Activated CD4-positive, alpha-beta T cell treated with anti-CD3 and anti-CD28 coated beads, Interleukin-2, amount 10 ng/mL, durations not matched to agents 7 days and 5 days (primary cell): ENCODE measurements around the gene CGRRF1. TPM values are rescaled to one million over a fixed set of nuclear protein-coding genes. Genes with fewer than 3 reads are reported as not detected.
A peak's percentile ranks its signal among the peaks of the same experiment; 100 is the strongest.

Source experiments
- CTCF ChIA-PET: fragments of 350-600 bp; sonication (Branson Sonifier 250); formaldehyde crosslinking; loops from one replicate; lab custom pipeline; 2021; ENCODE audit warnings: antibody characterized with exemption; lab: Charles Lee
- POLR2A ChIA-PET: fragments of 350-600 bp; sonication (Branson Sonifier 250); formaldehyde crosslinking; loops from one replicate; lab custom pipeline; 2021; ENCODE audit warnings: antibody characterized with exemption; lab: Charles Lee
- DNase-seq: peaks from one replicate; pipeline ENCODE4 v3.0.0-alpha.2; 2020
- H3K27ac Mint-ChIP-seq: one replicate; pipeline ENCODE4 v1.8.0; 2021; ENCODE audit warnings: mild to moderate bottlenecking, moderate library complexity, mixed read lengths
- H3K27me3 Mint-ChIP-seq: one replicate; pipeline ENCODE4 v1.8.0; 2021; ENCODE audit warnings: mixed read lengths
- H3K36me3 Mint-ChIP-seq: one replicate; pipeline ENCODE4 v1.8.0; 2021; ENCODE audit warnings: low read depth, mixed read lengths
- H3K4me1 Mint-ChIP-seq: one replicate; pipeline ENCODE4 v1.8.0; 2021; ENCODE audit warnings: mixed read lengths
- H3K4me3 Mint-ChIP-seq: one replicate; pipeline ENCODE4 v1.8.0; 2021; ENCODE audit warnings: mild to moderate bottlenecking, moderate library complexity, mixed read lengths
- H3K9me3 Mint-ChIP-seq: one replicate; pipeline ENCODE4 v1.8.0; 2021; ENCODE audit warnings: mixed read lengths
- total RNA-seq, 2 experiments: library from RNA; stranded (reverse); gene quantifications; one replicate each; pipeline ENCODE4 v1.2.3, GENCODE V29; 2021

CGRRF1 gene
- total RNA-seq, 2 experiments from 2014 or later: 9.6 to 9.7 TPM

DNA sequence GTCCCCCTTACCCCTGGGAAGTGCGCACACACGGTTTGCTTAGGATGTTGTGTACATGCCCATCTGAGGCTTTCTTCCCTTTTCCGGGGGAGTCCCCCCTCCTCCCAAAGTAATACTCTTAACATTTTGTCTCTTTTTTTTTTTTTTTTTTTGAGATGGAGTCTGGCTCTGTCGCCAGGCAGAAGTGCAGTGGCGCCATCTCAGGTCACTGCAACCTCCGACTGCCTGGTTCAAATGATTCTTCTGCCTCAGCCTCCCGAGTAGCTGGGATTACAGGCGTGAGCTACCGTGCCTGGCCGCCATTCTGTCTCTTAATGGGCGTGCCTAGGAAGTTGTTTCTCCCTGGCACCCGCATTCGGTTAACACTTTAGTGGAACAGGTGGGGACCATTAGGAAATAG, 16.4 kb upstream of the CGRRF1 start:
- no peaks in the 10 kb centered on the region for H3K9me3 Mint-ChIP-seq
- peaks cover 4% of the 10 kb centered on the region for H3K27me3 Mint-ChIP-seq
- no peak overlapping the region for H3K27ac Mint-ChIP-seq
- no peak overlapping the region for H3K4me3 Mint-ChIP-seq
- no peaks in the 10 kb centered on the region for H3K36me3 Mint-ChIP-seq
- CTCF ChIA-PET: no interaction called here
- POLR2A ChIA-PET: no interaction called here
- DNase-seq: no peak
- H3K4me1 Mint-ChIP-seq: peaks cover 20% of the 10 kb centered on the region

DNA sequence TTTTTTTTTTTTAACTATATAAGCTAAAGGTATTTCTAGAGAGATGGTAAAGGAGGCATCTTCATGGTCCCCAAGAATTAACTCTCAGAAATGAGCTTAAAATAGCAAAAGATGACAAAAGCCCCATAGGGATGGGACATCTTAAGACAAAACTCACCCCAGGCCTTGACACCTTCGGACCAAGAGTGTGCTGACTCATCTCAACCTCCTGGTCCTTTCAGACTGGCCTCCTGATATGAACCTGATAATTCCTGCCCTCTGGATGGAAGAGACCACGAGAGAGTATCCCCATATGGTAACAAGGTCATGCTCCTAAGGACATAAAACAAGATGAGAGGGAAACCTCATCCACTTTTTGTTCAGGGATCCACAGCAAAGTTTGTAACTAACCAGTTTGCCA, 12.5 kb upstream of the CGRRF1 start:
- Mint-ChIP-seq H3K27ac (no peak overlapping the region), H3K4me1 (peaks cover 2% of the 10 kb centered on the region), H3K4me3 (no peak overlapping the region), H3K9me3 (no peaks in the 10 kb centered on the region), H3K36me3 (no peaks in the 10 kb centered on the region), H3K27me3 (peaks cover 21% of the 10 kb centered on the region)
- CTCF ChIA-PET: interaction anchor here (1.2 kb wide), 1 partner anchor 13 kb away, joined by 3 read pairs; the partner anchor contains the start of gene CGRRF1
- no peak for DNase-seq
- POLR2A ChIA-PET: no interaction called here

DNA sequence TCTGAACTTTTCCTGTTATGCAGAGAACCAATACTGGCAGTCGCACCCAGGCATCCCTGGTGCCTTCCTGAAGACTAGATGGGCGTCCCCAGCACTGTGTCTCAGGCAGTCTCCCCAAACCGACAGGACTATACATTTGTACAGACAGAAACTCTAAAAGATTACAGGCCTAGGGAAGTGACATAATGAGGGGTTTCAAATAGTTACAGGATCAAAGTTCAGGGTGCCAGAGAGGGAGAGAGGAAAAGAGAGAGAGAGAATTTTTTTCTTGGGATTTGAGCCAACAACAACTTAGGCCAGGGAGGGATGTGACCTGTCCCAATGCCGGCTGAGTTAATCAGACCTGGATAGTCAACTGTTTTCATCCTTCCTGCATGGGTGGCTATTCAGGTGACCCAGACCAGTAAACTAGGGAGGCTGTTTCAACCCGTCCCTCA, 11.6 kb upstream of the CGRRF1 start:
- peaks cover 2% of the 10 kb centered on the region for H3K4me1 Mint-ChIP-seq
- no peak overlapping the region for H3K4me3 Mint-ChIP-seq
- CTCF ChIA-PET: interaction anchor here (1.7 kb wide), 1 partner anchor 9 kb away, joined by 5 read pairs; no protein-coding TSS in a partner anchor
- H3K36me3 Mint-ChIP-seq: no peaks in the 10 kb centered on the region
- DNase-seq: no peak
- no peaks in the 10 kb centered on the region for H3K9me3 Mint-ChIP-seq
- peaks cover 22% of the 10 kb centered on the region for H3K27me3 Mint-ChIP-seq
- POLR2A ChIA-PET: no interaction called here
- H3K27ac Mint-ChIP-seq: no peak overlapping the region

DNA sequence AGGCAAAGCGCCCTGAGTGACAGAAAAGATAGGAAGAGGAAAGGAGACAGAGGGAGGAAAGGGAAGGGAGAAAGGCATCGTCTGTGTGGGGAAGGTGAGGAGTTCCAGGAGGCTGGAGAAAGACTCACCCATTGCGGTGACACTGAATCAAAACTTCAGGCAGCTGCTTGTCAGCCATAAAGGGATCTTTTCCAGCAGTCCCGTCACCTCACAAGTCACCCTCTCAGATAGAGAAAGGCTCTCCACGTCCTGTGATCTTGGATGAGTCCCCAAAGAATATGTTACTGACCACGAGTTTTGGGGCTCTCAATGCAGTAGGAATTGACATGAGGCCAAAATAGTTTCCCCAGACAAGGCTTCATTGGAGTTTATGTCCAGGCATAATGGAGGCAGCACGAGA, 11.1 kb upstream of the CGRRF1 start:
- DNase-seq: no peak
- ChIA-PET POLR2A (no interaction called here), CTCF (interaction anchor here (1.7 kb wide), 1 partner anchor 9 kb away, joined by 5 read pairs; no protein-coding TSS in a partner anchor)
- Mint-ChIP-seq H3K4me1 (peaks cover 2% of the 10 kb centered on the region), H3K36me3 (no peaks in the 10 kb centered on the region), H3K27me3 (peaks cover 22% of the 10 kb centered on the region), H3K4me3 (no peak overlapping the region), H3K27ac (no peak overlapping the region), H3K9me3 (no peaks in the 10 kb centered on the region)

DNA sequence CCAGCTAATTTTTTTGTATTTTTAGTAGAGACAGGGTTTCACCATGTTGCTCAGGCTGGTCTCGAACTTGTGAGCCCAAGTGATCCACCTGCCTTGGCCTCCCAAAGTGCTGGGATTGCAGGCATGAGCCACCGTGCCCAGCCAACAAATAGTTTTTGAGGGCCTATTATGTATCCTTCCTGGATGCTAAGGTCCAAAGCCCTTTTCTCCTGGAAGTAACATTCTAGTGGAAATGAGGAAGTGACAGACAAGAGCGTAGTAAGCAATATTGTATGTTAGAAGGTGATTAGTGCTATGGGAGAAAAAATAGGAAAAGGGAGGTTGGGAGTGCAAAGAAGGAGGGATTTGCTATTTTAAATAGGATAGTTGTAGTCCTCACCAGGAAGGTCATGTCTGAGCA, 9.0 kb upstream of the CGRRF1 start:
- H3K4me1 Mint-ChIP-seq: peaks cover 2% of the 10 kb centered on the region
- ChIA-PET CTCF (no interaction called here), POLR2A (no interaction called here)
- no peaks in the 10 kb centered on the region for H3K9me3 Mint-ChIP-seq
- H3K4me3 Mint-ChIP-seq: no peak overlapping the region
- H3K27me3 Mint-ChIP-seq: peaks cover 23% of the 10 kb centered on the region
- DNase-seq: no peak
- no peaks in the 10 kb centered on the region for H3K36me3 Mint-ChIP-seq
- H3K27ac Mint-ChIP-seq: no peak overlapping the region

DNA sequence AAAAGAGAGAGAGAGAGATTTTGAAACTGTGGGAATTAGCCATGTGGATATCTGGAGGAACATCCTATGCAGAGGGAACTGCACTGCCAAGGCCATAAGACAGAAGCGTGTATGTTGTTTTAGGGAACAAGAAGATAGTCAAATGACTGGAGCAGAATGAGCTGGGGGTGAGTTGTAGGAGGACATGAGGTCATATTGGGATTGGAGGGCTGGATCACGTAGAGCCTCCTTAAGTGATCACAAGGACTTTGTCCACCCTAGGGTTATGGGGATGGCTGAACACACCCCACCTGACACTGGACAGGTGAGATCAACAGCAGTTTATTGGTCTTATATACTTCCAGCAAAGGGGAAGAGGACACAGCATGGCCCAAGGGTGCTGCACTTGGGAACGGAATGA, 8.2 kb upstream of the CGRRF1 start:
- no peaks in the 10 kb centered on the region for H3K4me1 Mint-ChIP-seq
- no peaks in the 10 kb centered on the region for H3K9me3 Mint-ChIP-seq
- CTCF ChIA-PET: no interaction called here
- no peaks in the 10 kb centered on the region for H3K36me3 Mint-ChIP-seq
- DNase-seq: no peak
- H3K27ac Mint-ChIP-seq: no peak overlapping the region
- H3K27me3 Mint-ChIP-seq: peaks cover 21% of the 10 kb centered on the region
- no peak overlapping the region for H3K4me3 Mint-ChIP-seq
- POLR2A ChIA-PET: no interaction called here

DNA sequence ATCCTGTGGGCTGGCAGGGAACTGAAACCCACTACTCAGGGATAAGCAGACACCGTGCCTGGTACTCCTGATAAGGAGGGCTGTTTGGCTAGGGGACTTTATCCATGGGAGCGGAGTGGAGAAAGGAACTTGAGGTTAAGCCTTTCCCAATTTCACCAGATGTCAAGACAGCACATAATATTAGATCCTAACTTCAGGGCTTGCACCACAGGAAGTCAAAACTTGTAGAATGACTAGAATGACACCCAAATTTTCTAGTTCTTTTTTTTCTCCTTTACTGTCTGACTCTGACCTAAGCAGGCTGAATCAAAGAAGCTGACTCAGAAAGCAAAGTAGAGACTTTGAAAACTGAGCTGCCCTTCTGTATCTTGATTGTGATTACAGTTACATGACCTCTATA, 7.1 kb upstream of the CGRRF1 start:
- Mint-ChIP-seq H3K4me1 (no peaks in the 10 kb centered on the region), H3K27ac (no peak overlapping the region), H3K27me3 (peaks cover 25% of the 10 kb centered on the region), H3K36me3 (no peaks in the 10 kb centered on the region), H3K9me3 (no peaks in the 10 kb centered on the region), H3K4me3 (no peak overlapping the region)
- ChIA-PET CTCF (no interaction called here), POLR2A (no interaction called here)
- DNase-seq: no peak

DNA sequence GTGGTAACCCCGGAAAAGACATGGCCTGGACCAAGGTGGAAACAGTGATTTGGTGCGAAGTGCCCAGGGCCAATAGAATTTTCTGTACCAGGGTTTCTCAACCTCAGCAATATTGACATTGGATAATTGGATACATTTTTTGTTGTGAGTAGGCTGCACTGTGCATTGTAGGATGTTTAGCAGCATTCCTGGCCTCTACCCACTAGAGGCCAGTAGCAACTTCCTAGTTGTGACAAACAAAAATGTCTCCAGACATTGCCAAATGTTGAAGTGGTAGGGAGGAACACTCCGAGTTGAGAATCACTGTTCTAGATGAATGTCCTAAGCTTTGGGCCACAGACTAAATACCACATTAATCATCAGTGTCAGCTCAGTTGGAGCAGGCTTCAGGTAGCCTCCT, 6.2 kb upstream of the CGRRF1 start:
- no peak for DNase-seq
- no peak overlapping the region for H3K27ac Mint-ChIP-seq
- POLR2A ChIA-PET: no interaction called here
- no peak overlapping the region for H3K4me3 Mint-ChIP-seq
- H3K27me3 Mint-ChIP-seq: peaks cover 24% of the 10 kb centered on the region
- H3K36me3 Mint-ChIP-seq: no peaks in the 10 kb centered on the region
- no peaks in the 10 kb centered on the region for H3K4me1 Mint-ChIP-seq
- CTCF ChIA-PET: interaction anchor here (1.1 to 1.4 kb wide), 2 partner anchors 271 to 399 kb away, joined by 3 to 5 read pairs; partner anchors contain the start of gene GCH1
- H3K9me3 Mint-ChIP-seq: no peaks in the 10 kb centered on the region

DNA sequence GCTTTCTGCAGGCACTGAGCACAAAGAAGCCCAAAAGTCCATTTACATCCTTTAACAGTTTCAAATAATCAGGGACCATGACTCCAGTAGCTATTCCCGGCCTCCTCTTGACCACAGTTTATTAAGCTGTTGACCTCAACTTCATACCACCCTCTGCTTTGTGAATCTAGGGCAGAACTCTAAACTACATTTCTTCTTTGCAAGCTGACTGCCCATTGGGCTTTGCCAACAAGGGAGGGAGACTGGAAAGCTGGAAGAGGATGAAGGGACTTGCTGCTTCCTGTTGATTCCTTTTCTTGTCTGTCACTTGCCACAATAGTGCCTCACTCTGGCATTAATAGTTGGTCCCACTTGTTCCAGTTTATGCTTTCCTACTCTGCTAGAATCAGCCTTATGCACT, 2.7 kb downstream of the CGRRF1 start:
- H3K4me3 Mint-ChIP-seq: no peak overlapping the region
- peaks cover 11% of the 10 kb centered on the region for H3K9me3 Mint-ChIP-seq
- no peak overlapping the region for H3K27ac Mint-ChIP-seq
- no peak for DNase-seq
- H3K27me3 Mint-ChIP-seq: no peaks in the 10 kb centered on the region
- peaks cover 34% of the 10 kb centered on the region for H3K4me1 Mint-ChIP-seq
- POLR2A ChIA-PET: no interaction called here
- CTCF ChIA-PET: interaction anchor here (1.0 kb wide), 1 partner anchor 303 kb away, joined by 3 read pairs; no protein-coding TSS in a partner anchor
- peaks cover 26% of the 10 kb centered on the region for H3K36me3 Mint-ChIP-seq

DNA sequence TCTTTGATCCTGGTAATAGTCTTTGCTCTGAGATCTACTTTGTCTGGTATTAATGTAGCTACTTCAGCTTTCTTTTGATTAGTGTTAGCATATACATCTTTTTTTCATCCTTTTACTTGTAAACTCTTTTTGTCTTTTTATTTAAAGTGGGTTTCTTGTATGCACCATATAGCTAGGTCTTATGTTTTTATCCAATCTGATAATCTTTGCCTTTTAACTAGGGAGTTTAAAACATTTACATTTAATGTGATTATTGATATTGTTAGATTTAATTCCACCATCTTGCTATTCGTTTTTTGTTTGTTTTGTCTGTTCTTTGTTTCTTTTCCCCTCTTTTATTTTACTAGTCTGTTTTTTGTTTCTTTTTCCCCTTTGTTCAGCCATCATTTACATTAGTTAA, 6.0 kb downstream of the CGRRF1 start:
- peaks cover 29% of the 10 kb centered on the region for H3K36me3 Mint-ChIP-seq
- no peak overlapping the region for H3K27ac Mint-ChIP-seq
- CTCF ChIA-PET: no interaction called here
- H3K9me3 Mint-ChIP-seq: peaks cover 11% of the 10 kb centered on the region
- POLR2A ChIA-PET: no interaction called here
- DNase-seq: no peak
- H3K27me3 Mint-ChIP-seq: no peaks in the 10 kb centered on the region
- H3K4me3 Mint-ChIP-seq: no peak overlapping the region
- peaks cover 25% of the 10 kb centered on the region for H3K4me1 Mint-ChIP-seq

DNA sequence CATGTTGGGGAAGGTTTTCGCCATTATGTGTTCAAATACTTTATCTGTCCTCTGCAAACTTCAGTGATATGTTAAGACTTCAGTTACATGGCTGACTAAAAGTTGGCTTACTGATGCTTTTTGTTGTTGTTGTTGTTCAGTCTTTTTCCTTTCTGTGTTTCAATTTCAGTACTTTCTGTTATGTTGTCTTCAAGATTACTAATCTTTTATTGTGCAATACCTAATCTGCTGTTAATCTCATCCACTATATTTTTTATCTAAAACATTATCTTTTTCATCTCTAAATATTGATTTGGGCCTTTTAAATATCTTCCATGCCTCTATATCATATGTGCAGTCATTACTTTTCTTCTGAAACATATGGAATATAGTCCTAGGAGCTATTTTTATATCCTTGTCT, 7.0 kb downstream of the CGRRF1 start:
- Mint-ChIP-seq H3K4me1 (peaks cover 16% of the 10 kb centered on the region), H3K36me3 (peaks cover 29% of the 10 kb centered on the region), H3K27ac (no peak overlapping the region), H3K4me3 (no peak overlapping the region), H3K9me3 (peaks cover 11% of the 10 kb centered on the region), H3K27me3 (no peaks in the 10 kb centered on the region)
- ChIA-PET POLR2A (no interaction called here), CTCF (no interaction called here)
- DNase-seq: no peak

DNA sequence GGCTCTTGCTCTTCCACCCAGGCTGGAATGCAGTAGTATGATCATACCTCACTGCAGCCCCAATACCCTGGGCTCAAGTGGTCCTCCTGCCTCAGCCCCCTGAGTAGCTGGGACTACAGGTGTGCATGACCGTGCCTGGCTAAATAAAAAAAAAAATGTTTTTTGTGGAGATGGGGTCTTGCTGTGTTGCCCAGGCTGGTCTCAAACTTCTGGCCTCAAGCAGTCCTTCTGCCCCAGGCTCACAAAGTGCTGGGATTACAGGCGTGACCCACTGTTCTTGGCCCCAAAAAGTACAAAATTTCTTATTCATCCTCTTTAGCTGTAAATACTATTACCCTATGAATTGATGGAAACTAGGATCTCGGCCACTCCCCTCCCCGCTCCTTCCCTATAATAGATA, 14.7 kb downstream of the CGRRF1 start:
- ChIA-PET CTCF (interaction anchor here (0.6 to 0.8 kb wide), 2 partner anchors 15 to 213 kb away, joined by 3 read pairs; partner anchors contain the start of gene CGRRF1), POLR2A (no interaction called here)
- no peaks in the 10 kb centered on the region for H3K4me1 Mint-ChIP-seq
- H3K27me3 Mint-ChIP-seq: no peaks in the 10 kb centered on the region
- no peak overlapping the region for H3K4me3 Mint-ChIP-seq
- DNase-seq: no peak
- H3K36me3 Mint-ChIP-seq: peaks cover 19% of the 10 kb centered on the region
- peak overlapping the region; percentile 25 for H3K27ac Mint-ChIP-seq
- no peaks in the 10 kb centered on the region for H3K9me3 Mint-ChIP-seq

DNA sequence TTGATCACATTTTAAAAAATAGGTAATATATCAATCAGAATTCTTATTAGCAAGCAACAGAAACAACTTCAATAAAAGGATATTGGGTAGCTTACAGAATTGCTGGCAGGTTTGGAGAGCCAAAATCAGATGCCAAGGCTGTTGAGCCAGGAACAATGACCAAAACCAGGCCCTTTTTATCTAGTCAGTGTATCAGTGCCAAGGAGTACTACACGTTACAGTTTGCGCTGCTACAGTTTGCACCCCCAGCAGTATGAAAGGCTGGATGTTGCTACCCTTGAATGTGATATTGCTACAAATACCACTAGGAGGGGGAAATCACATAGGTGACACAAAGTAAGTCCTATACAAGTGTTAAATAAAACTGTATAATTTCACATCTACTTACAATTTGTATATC, 19.3 kb downstream of the CGRRF1 start:
- Mint-ChIP-seq H3K4me1 (peaks cover 5% of the 10 kb centered on the region), H3K36me3 (peaks cover 4% of the 10 kb centered on the region), H3K9me3 (no peaks in the 10 kb centered on the region), H3K27me3 (no peaks in the 10 kb centered on the region), H3K4me3 (no peak overlapping the region), H3K27ac (no peak overlapping the region)
- POLR2A ChIA-PET: no interaction called here
- CTCF ChIA-PET: interaction anchor here (1.5 kb wide), 1 partner anchor 19 kb away, joined by 3 read pairs; the partner anchor contains the start of gene CGRRF1
- DNase-seq: no peak

DNA sequence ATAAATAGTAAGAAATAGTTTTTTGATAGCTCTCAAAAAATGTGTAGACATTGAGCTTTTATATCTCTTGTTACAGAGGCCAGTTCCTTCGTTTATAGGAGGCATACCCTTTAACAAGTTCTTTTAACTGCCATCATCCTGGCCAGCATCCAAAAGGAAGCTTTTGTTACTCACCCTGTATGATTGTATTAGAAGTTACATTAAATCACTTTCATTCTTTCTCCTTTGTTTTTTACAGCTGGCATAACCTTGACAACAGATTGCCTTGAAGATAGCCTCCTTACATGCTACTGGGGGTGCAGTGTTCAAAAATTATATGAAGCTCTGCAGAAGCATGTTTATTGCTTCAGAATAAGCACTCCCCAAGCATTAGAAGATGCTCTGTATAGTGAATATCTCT, 20.1 kb downstream of the CGRRF1 start:
- H3K4me1 Mint-ChIP-seq: peaks cover 5% of the 10 kb centered on the region
- no peaks in the 10 kb centered on the region for H3K27me3 Mint-ChIP-seq
- CTCF ChIA-PET: no interaction called here
- H3K9me3 Mint-ChIP-seq: no peaks in the 10 kb centered on the region
- no peak for DNase-seq
- H3K4me3 Mint-ChIP-seq: no peak overlapping the region
- no peaks in the 10 kb centered on the region for H3K36me3 Mint-ChIP-seq
- POLR2A ChIA-PET: no interaction called here
- no peak overlapping the region for H3K27ac Mint-ChIP-seq
